K562 (cell line): ENCODE data around the gene SLC33A1. TPM values are rescaled to one million over a fixed set of nuclear protein-coding genes. Genes with fewer than 3 reads are reported as not detected.

Experiments
- CCAR2 ChIP-seq: fragments of 200-400 bp; formaldehyde crosslinking; IDR thresholded peaks from 2 replicates; pipeline ENCODE4 v1.6.1; 2017; ENCODE audit warnings: mild to moderate bottlenecking, low read depth, low read length
- ELF4 ChIP-seq: fragments of 450-650 bp; formaldehyde crosslinking; IDR thresholded peaks from 2 replicates; pipeline ENCODE4 v1.4.0; 2022; ENCODE audit warnings: missing genetic modification characterization
- KAT7 ChIP-seq: sonication (generic); formaldehyde crosslinking; IDR thresholded peaks from 2 replicates; pipeline ENCODE4 v1.8.0; 2022; ENCODE audit warnings: missing genetic modification reagents, mild to moderate bottlenecking, borderline replicate concordance
- NCOA1 ChIP-seq: fragments of 450-650 bp; IDR thresholded peaks from 2 replicates; pipeline ENCODE4 v1.6.1; 2016; ENCODE audit warnings: low read depth
- RBM17 ChIP-seq: fragments of 200-400 bp; formaldehyde crosslinking; IDR thresholded peaks from 2 replicates; pipeline ENCODE4 v1.6.1; 2017; ENCODE audit warnings: low read depth, mild to moderate bottlenecking, low read length, borderline replicate concordance
- SFPQ ChIP-seq: fragments of 200-400 bp; formaldehyde crosslinking; IDR thresholded peaks from 2 replicates; pipeline ENCODE4 v1.6.1; 2017; ENCODE audit warnings: mild to moderate bottlenecking, low read depth, low read length, moderate library complexity
- TCF7L2 ChIP-seq: fragments of 150-350 bp; IDR thresholded peaks from 2 replicates; pipeline ENCODE4 v1.6.1; 2016; ENCODE audit warnings: low read depth, mild to moderate bottlenecking, low read length, moderate library complexity
- ZNF146 ChIP-seq: IDR thresholded peaks from one replicate; pipeline ENCODE4 v1.6.1; 2018; ENCODE audit warnings: missing compliant biosample characterization; ENCODE audit not compliant: unreplicated experiment
- ZNF76 ChIP-seq: fragments of 250-450 bp; sonication (Bioruptor Pico); IDR thresholded peaks from 2 replicates; pipeline ENCODE4 v1.4.0; 2020; ENCODE audit warnings: mild to moderate bottlenecking, moderate library complexity, borderline replicate concordance
- polyA plus RNA-seq, 8 experiments: library from polyadenylated mRNA; depleted of rRNA in 4 of 8; stranded (reverse) in 5 of 8; unstranded in 3 of 8; fragments of >200 nt; fragmentation: Nextera tagmentation in 2 of 8; fragmentation: Illumina TruSeq in 1 of 8; extraction: Ambion mirVana in 2 of 8; extraction: Trizol in 1 of 8; gene quantifications; 2 replicates each; pipeline versions ENCODE4 v1.2.1 to v1.2.3, GENCODE V29; 2011 to 2014; ENCODE audit warnings: inconsistent platforms in 1 of 8, missing spikeins in 1 of 8
- total RNA-seq, 7 experiments: library from RNA; depleted of rRNA in 6 of 7; stranded (reverse); fragments of >200 nt in 6 of 7; fragmentation: Illumina TruSeq in 2 of 7; extraction: Trizol in 2 of 7; gene quantifications; 2 replicates each; pipeline versions ENCODE4 v1.2.1 to v1.2.3, GENCODE V29; 2011 to 2021; ENCODE audit warnings: low replicate concordance in 1 of 7
- TF ChIP-seq, protein P1 (sequence below), 2 experiments: fragments of 450-650 bp; formaldehyde crosslinking in 1 of 2; IDR thresholded peaks; 2 replicates each; pipeline versions ENCODE4 v1.4.0 to v1.6.1; 2014 to 2020; ENCODE audit warnings: mild to moderate bottlenecking in 2 of 2, borderline replicate concordance in 1 of 2, low read depth in 1 of 2
- TF ChIP-seq, protein P2 (sequence below): sonication (generic); formaldehyde crosslinking; IDR thresholded peaks from 2 replicates; pipeline ENCODE4 v1.8.1; 2023; ENCODE audit warnings: missing genetic modification reagents, mild to moderate bottlenecking, borderline replicate concordance

Gene SLC33A1
- total and polyA plus RNA-seq, 9 of the 15 experiments (the other 6 are each of a cell fraction or from before 2014, with no cell fraction given): 6.2 to 26.8 (median 19.6) TPM

GRCh38 chr3:155854141-155854940 is at the start of gene SLC33A1 (continued):
- TF ChIP-seq, protein P1, sequence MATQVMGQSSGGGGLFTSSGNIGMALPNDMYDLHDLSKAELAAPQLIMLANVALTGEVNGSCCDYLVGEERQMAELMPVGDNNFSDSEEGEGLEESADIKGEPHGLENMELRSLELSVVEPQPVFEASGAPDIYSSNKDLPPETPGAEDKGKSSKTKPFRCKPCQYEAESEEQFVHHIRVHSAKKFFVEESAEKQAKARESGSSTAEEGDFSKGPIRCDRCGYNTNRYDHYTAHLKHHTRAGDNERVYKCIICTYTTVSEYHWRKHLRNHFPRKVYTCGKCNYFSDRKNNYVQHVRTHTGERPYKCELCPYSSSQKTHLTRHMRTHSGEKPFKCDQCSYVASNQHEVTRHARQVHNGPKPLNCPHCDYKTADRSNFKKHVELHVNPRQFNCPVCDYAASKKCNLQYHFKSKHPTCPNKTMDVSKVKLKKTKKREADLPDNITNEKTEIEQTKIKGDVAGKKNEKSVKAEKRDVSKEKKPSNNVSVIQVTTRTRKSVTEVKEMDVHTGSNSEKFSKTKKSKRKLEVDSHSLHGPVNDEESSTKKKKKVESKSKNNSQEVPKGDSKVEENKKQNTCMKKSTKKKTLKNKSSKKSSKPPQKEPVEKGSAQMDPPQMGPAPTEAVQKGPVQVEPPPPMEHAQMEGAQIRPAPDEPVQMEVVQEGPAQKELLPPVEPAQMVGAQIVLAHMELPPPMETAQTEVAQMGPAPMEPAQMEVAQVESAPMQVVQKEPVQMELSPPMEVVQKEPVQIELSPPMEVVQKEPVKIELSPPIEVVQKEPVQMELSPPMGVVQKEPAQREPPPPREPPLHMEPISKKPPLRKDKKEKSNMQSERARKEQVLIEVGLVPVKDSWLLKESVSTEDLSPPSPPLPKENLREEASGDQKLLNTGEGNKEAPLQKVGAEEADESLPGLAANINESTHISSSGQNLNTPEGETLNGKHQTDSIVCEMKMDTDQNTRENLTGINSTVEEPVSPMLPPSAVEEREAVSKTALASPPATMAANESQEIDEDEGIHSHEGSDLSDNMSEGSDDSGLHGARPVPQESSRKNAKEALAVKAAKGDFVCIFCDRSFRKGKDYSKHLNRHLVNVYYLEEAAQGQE (IDR thresholded peaks at IDR 0.05; ENCODE audit: borderline replicate concordance): peak; percentile 97
- TF ChIP-seq, protein P1 (CRISPR knock-in tag; IDR thresholded peaks at IDR 0.05; ENCODE audit: low read depth): 0 out of 2 replicates have a peak, but pooled peaks have one; percentile 20
- TF ChIP-seq SFPQ: no peak
- TF ChIP-seq TCF7L2: no peak
- TF ChIP-seq ELF4: no peak
- no peak for TF ChIP-seq RBM17
- TF ChIP-seq, protein P2, sequence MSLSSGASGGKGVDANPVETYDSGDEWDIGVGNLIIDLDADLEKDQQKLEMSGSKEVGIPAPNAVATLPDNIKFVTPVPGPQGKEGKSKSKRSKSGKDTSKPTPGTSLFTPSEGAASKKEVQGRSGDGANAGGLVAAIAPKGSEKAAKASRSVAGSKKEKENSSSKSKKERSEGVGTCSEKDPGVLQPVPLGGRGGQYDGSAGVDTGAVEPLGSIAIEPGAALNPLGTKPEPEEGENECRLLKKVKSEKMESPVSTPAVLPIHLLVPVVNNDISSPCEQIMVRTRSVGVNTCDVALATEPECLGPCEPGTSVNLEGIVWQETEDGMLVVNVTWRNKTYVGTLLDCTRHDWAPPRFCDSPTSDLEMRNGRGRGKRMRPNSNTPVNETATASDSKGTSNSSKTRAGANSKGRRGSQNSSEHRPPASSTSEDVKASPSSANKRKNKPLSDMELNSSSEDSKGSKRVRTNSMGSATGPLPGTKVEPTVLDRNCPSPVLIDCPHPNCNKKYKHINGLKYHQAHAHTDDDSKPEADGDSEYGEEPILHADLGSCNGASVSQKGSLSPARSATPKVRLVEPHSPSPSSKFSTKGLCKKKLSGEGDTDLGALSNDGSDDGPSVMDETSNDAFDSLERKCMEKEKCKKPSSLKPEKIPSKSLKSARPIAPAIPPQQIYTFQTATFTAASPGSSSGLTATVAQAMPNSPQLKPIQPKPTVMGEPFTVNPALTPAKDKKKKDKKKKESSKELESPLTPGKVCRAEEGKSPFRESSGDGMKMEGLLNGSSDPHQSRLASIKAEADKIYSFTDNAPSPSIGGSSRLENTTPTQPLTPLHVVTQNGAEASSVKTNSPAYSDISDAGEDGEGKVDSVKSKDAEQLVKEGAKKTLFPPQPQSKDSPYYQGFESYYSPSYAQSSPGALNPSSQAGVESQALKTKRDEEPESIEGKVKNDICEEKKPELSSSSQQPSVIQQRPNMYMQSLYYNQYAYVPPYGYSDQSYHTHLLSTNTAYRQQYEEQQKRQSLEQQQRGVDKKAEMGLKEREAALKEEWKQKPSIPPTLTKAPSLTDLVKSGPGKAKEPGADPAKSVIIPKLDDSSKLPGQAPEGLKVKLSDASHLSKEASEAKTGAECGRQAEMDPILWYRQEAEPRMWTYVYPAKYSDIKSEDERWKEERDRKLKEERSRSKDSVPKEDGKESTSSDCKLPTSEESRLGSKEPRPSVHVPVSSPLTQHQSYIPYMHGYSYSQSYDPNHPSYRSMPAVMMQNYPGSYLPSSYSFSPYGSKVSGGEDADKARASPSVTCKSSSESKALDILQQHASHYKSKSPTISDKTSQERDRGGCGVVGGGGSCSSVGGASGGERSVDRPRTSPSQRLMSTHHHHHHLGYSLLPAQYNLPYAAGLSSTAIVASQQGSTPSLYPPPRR: no peak
- TF ChIP-seq ZNF146: no peak
- TF ChIP-seq CCAR2: no peak
- TF ChIP-seq ZNF76 (CRISPR knock-in tag): no peak
- TF ChIP-seq KAT7: no peak; the same call in 1 of the 2 replicates
- peak; percentile 99 for TF ChIP-seq NCOA1
